Fibroblast of skin of abdomen (primary cell): ENCODE results near the gene TBX19.
A peak's percentile ranks its signal among the peaks of the same experiment; 100 is the strongest.

Experiments
- DNase-seq: peaks from one replicate; pipeline ENCODE4 v3.0.0-alpha.2; 2013

The TBX19 gene

DNA sequence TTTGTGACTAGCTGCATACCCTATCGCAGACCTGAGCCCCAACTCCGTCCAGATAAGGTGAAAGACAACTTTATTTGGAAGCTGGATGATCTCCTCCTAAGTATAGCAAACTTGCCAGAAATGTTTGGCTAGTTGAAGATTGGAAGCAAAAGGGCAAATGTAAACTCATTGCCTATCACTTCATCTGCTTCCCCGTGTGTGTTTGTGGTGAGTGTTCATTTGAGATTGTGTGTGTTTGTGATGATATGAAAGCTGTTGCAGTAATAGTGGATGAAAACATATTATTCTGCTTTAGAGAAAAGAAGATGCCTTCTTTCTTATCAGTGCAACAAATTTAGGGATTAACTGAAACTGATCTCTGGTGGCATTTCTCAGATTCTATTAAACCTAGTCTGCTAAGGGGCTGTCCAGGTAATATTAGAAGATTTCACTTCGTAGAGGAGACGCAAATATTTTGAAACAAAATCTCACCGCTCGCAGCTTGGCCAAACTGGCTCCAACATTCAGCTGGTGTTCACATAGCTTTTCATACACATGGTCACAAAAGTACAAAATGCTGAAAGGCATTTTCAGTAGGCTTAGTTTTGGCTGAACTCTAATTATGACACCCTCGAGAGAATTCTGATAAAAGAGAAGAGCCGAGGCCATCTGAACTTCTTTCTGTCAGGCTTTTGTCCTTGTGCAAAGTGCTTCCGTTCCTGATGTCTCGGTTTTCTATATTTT, 1.1 kb downstream of the TBX19 start:
- no peak for DNase-seq

DNA sequence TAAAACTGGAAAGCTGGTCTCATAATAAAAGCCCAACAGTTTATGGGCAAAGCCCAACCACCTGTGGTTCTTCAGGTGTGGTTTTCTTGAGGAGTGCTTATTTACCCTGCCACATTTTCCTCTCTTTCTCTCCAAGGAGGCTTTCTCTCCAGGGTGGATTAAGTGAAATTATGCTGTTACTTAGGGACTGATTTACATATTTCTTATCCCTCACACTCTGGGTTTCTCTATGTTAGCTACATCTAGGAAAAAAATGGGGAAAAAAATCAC, 4.8 kb downstream of the TBX19 start:
- DNase-seq: no peak

GRCh38 chr1:168285971-168286927, 5.6 kb downstream of the TBX19 start:
- DNase-seq: no peak

DNA sequence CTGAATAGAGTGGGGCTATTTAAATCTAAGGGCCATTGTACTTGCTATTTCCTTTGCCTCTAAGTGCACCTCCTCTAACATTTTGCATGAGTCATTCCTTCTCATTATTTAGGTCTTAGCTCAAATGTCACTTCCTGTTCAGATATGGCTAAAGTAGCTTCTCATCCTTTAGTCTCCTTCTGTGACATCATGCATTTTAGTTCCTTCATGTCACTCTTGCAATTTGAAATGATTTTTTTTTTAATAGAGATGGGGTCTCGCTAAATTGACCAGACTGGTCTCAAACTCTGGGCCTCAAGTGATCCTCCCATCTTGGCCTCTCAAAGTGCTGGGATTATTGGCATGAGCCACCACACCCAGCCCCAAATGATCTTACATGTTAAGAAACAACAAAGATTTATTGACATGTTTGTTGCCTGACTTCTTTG, 6.6 kb downstream of the TBX19 start:
- peak; percentile 31 for DNase-seq

DNA sequence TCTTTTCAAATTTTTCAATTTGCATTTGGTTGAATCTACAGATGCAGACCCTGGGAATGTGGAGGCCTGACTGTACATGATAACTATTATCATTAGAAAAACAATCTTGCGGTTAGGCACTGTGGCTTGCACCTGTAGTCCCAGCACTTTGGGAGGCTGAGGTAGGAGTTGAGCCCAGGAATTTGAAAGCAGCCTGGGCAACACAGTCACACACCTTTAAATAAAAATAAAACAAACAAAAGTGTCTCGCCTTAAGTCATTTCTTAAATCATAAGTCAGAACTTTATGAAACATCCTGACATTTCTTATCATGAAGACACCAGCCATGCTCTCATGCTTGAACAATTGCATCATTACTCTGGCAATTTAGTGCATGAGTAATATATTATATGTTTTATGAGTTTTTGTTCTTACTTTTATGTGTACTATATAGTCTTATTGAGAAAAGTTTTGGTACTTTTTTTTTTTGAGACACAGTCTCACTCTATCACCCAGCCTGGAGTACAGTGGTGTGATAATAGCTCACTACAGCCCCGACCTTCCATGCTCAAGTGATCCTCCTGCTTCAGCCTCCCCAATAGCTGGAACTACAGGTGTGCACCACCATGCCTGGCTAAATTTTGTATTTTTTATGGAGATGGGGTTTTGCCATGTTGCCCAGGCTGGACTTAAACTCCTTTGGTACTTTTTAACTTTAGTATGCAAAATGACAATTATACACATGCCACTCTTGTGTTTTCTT, 7.8 kb downstream of the TBX19 start:
- DNase-seq: peak; percentile 21

DNA sequence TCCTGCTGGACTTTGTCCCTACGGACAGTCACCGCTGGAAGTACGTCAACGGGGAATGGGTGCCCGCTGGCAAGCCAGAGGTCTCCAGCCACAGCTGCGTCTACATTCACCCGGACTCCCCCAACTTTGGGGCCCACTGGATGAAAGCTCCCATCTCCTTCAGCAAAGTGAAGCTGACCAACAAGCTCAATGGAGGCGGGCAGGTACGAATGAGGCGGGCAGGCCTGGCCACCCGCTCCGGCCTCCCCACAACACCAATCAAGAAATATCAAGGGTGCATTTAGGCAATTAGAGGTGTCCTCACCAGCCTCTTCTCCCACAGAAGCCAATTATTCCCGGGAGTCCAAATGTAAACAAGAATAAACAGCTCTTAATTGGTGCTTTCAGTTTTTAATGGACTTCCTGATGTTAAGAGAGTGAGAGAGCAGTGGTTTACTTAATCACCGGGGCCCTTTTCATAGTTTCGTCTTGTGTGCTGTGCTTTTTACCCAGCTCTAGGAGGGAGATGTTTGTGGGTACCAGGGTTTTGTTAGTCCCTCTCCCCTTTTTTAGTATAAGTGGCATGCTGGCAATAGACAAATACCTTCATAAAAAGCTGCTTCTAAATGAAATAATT, 10.7 kb downstream of the TBX19 start:
- no peak for DNase-seq

- DNase-seq: no peak
These were observed 12.7 kb downstream of the TBX19 start for GRCh38 chr1:168293356-168293755.

DNA sequence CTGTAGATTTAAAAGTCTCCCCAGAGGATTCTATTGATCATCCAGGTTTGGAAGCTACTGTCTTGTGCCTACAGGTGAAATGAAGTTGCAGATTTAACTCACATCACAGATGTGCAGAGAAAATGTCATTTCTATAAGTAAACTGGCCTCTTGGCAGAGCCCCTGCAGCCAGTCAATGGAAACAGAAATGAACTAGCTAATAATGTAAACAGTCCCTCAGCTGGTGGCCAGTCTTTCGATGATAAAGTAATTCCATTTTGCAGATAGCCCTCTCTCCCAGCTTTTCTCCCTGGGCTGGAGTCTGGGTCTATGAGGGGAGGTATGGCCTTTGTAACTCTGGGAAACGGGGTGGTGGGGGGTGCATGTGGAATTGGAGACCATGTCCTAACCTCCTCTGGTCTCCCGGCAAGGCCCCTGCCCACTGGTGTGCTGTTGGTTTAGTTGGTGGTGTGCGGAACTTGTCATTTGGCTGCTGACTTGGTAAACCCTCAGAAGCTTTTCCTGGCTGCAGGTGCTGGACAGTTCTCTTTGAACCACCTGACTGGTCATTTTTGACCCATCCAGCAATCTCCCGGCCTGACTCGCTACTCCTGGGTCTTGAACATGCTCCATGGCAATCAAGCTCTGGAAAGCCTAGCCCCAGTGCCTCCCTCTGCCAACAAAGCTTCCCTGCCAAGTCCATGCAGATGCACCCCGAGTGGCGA, 14.9 kb downstream of the TBX19 start:
- DNase-seq: no peak

GRCh38 chr1:168297019-168297730, 16.5 kb downstream of the TBX19 start:
- DNase-seq: no peak

- DNase-seq: no peak
These were observed 17.8 kb downstream of the TBX19 start for GRCh38 chr1:168298446-168298845.

GRCh38 chr1:168300626-168301025, 19.9 kb downstream of the TBX19 start:
- DNase-seq: no peak

- peak; percentile 67 for DNase-seq
These were observed 21.1 kb downstream of the TBX19 start for GRCh38 chr1:168301664-168302320.

DNA sequence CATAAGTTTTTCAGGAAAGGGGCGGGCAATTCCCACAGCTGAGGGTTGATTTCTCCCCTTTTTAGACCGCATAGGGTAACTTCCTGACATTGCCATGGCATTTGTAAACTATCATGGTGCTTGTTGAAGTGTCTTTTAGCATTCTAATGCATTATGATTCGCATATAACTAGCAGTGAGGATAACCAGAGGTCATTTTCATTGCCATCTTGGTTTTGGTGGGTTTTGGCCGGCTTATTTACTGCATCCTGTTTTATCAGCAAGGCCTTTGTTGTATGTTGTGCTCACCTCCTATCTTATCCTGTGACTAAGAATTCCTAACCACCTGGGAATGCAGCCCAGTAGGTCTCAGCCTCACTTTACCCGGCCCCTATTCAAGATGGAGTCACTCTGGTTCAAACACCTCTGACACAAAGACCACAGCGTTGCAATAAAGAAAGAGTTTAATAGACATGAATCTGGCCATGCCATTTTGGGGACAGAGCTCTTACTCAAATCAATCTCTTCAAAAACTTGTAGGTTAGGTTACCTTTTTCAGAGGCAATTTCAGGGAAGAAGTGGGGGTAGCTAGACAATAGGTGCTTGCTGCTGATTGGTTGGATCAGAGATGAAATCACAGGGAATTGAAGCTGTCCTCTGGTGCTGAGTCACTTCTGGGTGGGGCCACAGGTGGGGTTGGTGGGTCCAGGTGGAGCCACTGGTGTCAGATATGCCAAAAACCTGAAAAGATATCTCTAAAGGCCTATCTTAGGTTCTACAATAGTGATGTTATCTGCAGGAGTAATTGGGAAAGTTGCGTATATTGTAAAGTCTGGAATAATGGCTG, 23.3 kb downstream of the TBX19 start:
- DNase-seq: no peak

- DNase-seq: no peak
These were observed 24.2 kb downstream of the TBX19 start for GRCh38 chr1:168304865-168305264.

DNA sequence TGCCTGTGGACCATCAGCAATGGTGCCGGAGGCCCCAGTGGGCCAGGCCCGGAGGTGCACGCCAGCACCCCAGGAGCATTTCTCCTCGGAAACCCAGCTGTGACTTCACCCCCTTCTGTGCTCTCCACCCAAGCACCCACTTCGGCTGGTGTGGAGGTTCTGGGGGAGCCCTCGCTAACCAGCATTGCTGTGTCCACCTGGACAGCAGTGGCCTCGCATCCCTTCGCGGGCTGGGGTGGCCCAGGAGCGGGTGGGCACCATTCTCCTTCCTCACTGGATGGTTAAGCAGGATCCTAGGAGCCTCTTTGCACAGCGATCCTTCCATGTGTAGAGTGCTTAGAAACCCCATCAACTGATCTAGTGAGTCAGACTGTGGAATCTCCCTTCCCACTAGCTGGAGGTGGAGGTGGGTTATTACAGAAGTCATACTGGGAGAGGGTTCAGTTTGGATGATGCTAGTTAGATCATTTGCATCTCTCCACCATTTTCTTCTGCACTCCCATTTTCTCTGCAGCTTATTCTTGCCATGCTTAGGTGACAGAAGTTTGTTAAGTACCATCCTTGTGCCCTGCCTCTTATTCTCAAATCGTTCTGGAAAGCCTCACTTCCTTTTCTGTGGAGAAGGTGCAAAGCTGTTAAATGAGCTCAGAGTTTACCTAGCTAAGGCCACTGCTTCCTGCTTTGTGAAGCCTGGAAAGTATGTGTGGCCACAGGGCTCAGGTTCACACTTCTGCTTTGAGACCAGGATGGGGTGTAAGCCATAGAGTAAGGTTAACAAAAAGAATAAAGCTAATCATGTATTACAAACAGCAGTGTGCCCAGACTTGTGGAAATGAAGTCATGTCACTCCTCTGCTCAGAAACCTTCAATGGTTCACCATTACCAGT, 32.3 kb downstream of the TBX19 start:
- no peak for DNase-seq

GRCh38 chr1:168316142-168316541, 35.5 kb downstream of the TBX19 start:
- DNase-seq: no peak

DNA sequence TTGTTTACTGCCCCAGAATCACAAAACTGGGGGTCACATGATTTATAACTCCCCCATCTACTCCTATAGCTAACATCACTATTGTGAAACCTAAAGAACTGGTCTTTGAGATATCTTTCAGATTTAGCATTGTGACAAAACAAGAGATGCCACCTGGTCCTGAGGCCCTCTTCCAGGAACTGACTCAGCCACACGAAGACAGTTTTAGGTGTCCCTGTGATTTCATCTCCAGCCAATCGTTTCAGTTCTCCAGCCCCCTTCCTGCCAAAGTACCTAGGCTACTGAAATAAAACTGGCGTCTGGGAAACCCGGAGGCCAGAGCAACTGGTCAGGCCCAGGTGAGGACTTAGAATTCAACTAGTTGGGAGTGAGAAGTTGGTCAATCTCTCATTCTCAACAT, 36.6 kb downstream of the TBX19 start:
- no peak for DNase-seq

DNA sequence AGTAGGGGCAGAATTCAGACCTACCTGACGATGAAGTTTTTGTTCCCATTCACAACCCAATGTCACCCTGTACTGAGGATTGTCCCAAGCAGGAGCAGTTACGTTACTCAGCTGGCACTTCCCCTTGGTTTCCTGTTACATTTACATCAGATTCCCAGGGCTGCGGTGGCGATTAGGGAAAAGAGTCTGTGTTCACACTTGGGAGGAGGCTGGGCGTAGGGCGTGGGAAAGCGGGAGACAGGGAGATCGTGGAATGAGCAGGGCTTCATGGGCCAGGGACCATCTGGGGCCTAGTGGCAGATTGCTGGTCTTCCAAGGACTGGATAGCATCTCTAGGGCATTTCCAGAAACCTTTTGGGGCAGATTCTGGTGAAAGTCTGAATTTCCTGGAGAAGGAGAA, 39.0 kb downstream of the TBX19 start:
- DNase-seq: peak; percentile 10

DNA sequence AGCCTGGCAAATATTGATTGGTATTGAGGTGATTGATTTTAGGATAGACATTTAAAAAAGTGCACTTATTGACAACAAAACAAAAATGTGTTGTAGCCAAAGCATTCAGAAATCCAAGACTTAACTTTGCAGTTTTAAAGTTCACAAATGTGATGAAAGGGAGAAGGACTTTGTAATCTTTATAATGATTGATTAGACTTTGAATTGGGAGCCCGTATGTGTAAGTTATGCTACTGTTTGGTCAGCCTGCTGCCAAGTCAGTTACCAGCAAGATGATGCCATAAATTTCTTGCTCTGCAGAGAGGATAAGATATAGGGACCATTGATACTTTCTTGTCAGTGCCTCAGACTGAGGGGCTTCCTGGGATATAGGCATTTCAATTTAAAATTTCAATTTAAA, 39.5 kb downstream of the TBX19 start:
- DNase-seq: peak; percentile 24
